ENCODE results near the gene GRID2IP. TPM values are rescaled to one million over a fixed set of nuclear protein-coding genes. Genes with fewer than 3 reads are reported as not detected.

GRID2IP gene
- total and polyA plus RNA-seq, 2 of the 13 experiments (the other 11 are each of a cell fraction or from before 2014, with no cell fraction given): 0.03 TPM; not detected in 1

GRCh38 chr7:6589829-6590644, 38.8 kb upstream of the GRID2IP start, which contains the start of gene INTS15 (continued):
- no peak for TF ChIP-seq IKZF5 (CRISPR knock-in tag; IDR thresholded peaks at IDR 0.05)
- TF ChIP-seq AHDC1 (CRISPR knock-in tag; IDR thresholded peaks at IDR 0.05; ENCODE audit: borderline replicate concordance): no peak
- no peak for TF ChIP-seq HNF1B (CRISPR knock-in tag; IDR thresholded peaks at IDR 0.05)
- TF ChIP-seq ARID4A (CRISPR knock-in tag; IDR thresholded peaks at IDR 0.05; ENCODE audit: borderline replicate concordance): peak; percentile 83
- TF ChIP-seq ZNF343 (CRISPR knock-in tag; IDR thresholded peaks at IDR 0.05): no peak
- no peak for TF ChIP-seq ZNF496 (CRISPR knock-in tag; IDR thresholded peaks at IDR 0.05; ENCODE audit: insufficient replicate concordance)
- TF ChIP-seq MZF1 (CRISPR knock-in tag; IDR thresholded peaks at IDR 0.05; ENCODE audit: borderline replicate concordance): no peak
- TF ChIP-seq ZGPAT (CRISPR knock-in tag; IDR thresholded peaks at IDR 0.05): no peak
- TF ChIP-seq FIP1L1 (IDR thresholded peaks at IDR 0.05; ENCODE audit: borderline replicate concordance, insufficient read depth, low read depth, low read length): no peak
- no peak for TF ChIP-seq CENPBD1 (CRISPR knock-in tag; IDR thresholded peaks at IDR 0.05; ENCODE audit: borderline replicate concordance, low read depth)
- TF ChIP-seq MLX (CRISPR knock-in tag; IDR thresholded peaks at IDR 0.05): no peak
